Suprapubic skin (tissue), 4 donors: ENCODE results near the gene KCNG2. TPM values are rescaled to one million over a fixed set of nuclear protein-coding genes. Genes with fewer than 3 reads are reported as not detected.

Source experiments
- DNase-seq, 2 donors: peaks; one replicate each; pipeline ENCODE4 v3.0.0-alpha.2; 2019; ENCODE audit warnings: low spot score in 2 of 2
- H3K27ac ChIP-seq: fragments of 200-600 bp; sonication (generic); one replicate; pipeline ENCODE4 v1.5.1; 2019
- H3K27me3 ChIP-seq: fragments of 200-600 bp; sonication (generic); one replicate; pipeline ENCODE4 v1.5.1; 2019
- H3K36me3 ChIP-seq: fragments of 200-600 bp; sonication (generic); one replicate; pipeline ENCODE4 v1.5.1; 2019
- H3K4me1 ChIP-seq: fragments of 200-600 bp; sonication (generic); one replicate; pipeline ENCODE4 v1.5.1; 2019
- H3K4me3 ChIP-seq: fragments of 200-600 bp; sonication (generic); one replicate; pipeline ENCODE4 v1.5.1; 2019; ENCODE audit warnings: mild to moderate bottlenecking
- H3K9me3 ChIP-seq: fragments of 200-600 bp; sonication (generic); one replicate; pipeline ENCODE4 v1.5.1; 2019
- EP300 ChIP-seq: sonication (generic); formaldehyde crosslinking; IDR thresholded peaks from one replicate; pipeline ENCODE4 v1.6.1; 2017; ENCODE audit warnings: antibody characterized with exemption
- POLR2A ChIP-seq, 2 donors: fragments of 450-650 bp; IDR thresholded peaks; one replicate each; pipeline ENCODE4 v1.6.1; 2017; ENCODE audit warnings: antibody characterized with exemption in 2 of 2, mild to moderate bottlenecking in 2 of 2, moderate library complexity in 2 of 2
- POLR2AphosphoS5 ChIP-seq, 3 donors: sonication (generic); formaldehyde crosslinking; IDR thresholded peaks; one replicate each; pipeline ENCODE4 v1.6.1; 2017; ENCODE audit warnings: antibody characterized with exemption in 3 of 3
- WGBS: methylation state at CpG from one replicate; pipeline ENCODE4 v1.1.5; 2018; 5-methylcytosine and 5-hydroxymethylcytosine counted together
- total RNA-seq, 4 donors: library from RNA; depleted of rRNA; stranded (reverse); fragments of >200 nt; gene quantifications; one replicate each; pipeline ENCODE4 v1.1.0, GENCODE V29; 2016
- TF ChIP-seq, protein P1 (sequence below), 2 donors: fragments of 200-600 bp in 1 of 2; fragments of 450-650 bp in 1 of 2; sonication (generic) in 1 of 2; IDR thresholded peaks; one replicate each; pipeline ENCODE4 v1.5.1; 2016 to 2019; ENCODE audit warnings: antibody characterized with exemption in 2 of 2, mild to moderate bottlenecking in 1 of 2, moderate library complexity in 1 of 2

Gene KCNG2
- total RNA-seq, 4 donors from 2014 or later: not detected

- no peak overlapping the region for H3K27ac ChIP-seq
- no peak overlapping the region for H3K4me3 ChIP-seq
- H3K36me3 ChIP-seq: no peaks in the 10 kb centered on the region
- DNase-seq: no peak
- no peaks in the 10 kb centered on the region for H3K4me1 ChIP-seq
- H3K27me3 ChIP-seq: no peaks in the 10 kb centered on the region
- no peak for TF ChIP-seq EP300
- WGBS: 92% methylated on average over 27 of the region's 51 CpGs
- H3K9me3 ChIP-seq: no peaks in the 10 kb centered on the region
Observed at GRCh38 chr18:79849328-79850207, 51.8 kb downstream of the KCNG2 start.

GRCh38 chr18:79850731-79851130 lies 53.0 kb downstream of the KCNG2 start:
- H3K9me3 ChIP-seq: no peaks in the 10 kb centered on the region
- no peaks in the 10 kb centered on the region for H3K4me1 ChIP-seq
- H3K27me3 ChIP-seq: peaks cover 6% of the 10 kb centered on the region
- DNase-seq: no peak
- no peaks in the 10 kb centered on the region for H3K36me3 ChIP-seq
- no peak overlapping the region for H3K4me3 ChIP-seq
- no peak overlapping the region for H3K27ac ChIP-seq
- WGBS: 94% methylated on average over 16 of the region's 16 CpGs
- TF ChIP-seq, protein P1, sequence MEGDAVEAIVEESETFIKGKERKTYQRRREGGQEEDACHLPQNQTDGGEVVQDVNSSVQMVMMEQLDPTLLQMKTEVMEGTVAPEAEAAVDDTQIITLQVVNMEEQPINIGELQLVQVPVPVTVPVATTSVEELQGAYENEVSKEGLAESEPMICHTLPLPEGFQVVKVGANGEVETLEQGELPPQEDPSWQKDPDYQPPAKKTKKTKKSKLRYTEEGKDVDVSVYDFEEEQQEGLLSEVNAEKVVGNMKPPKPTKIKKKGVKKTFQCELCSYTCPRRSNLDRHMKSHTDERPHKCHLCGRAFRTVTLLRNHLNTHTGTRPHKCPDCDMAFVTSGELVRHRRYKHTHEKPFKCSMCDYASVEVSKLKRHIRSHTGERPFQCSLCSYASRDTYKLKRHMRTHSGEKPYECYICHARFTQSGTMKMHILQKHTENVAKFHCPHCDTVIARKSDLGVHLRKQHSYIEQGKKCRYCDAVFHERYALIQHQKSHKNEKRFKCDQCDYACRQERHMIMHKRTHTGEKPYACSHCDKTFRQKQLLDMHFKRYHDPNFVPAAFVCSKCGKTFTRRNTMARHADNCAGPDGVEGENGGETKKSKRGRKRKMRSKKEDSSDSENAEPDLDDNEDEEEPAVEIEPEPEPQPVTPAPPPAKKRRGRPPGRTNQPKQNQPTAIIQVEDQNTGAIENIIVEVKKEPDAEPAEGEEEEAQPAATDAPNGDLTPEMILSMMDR (IDR thresholded peaks at IDR 0.05): no peak

DNA sequence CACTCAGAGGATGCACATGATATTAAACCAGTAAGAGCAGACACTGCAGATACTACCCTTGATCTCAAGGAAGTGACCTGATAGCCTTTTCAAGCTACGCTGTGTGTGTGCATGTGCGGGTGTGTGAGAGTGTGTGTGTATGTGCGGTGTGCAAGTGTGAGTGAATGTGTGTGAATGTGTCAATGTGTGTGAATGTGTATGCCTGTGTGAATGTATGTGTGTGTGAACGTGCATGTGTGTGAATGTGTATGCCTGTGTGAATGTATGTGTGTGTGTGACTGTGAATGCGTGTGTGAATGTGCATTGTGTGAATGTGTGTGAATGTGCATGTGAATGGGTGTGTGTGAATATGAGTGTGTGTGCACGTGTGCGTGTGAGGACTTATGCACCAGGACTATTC lies 53.8 kb downstream of the KCNG2 start:
- peaks cover 6% of the 10 kb centered on the region for H3K27me3 ChIP-seq
- H3K4me3 ChIP-seq: no peak overlapping the region
- DNase-seq: no peak
- no peak overlapping the region for H3K27ac ChIP-seq
- no peak for TF ChIP-seq EP300
- H3K9me3 ChIP-seq: no peaks in the 10 kb centered on the region
- H3K4me1 ChIP-seq: peaks cover 7% of the 10 kb centered on the region
- 93% methylated on average over 7 of the region's 7 CpGs for WGBS
- no peaks in the 10 kb centered on the region for H3K36me3 ChIP-seq

- H3K9me3 ChIP-seq: no peaks in the 10 kb centered on the region
- H3K27ac ChIP-seq: no peak overlapping the region
- no peak for TF ChIP-seq POLR2AphosphoS5 (IDR thresholded peaks at IDR 0.05)
- TF ChIP-seq EP300: no peak
- TF ChIP-seq, protein P1 (IDR thresholded peaks at IDR 0.05): no peak
- no peak for TF ChIP-seq POLR2A (IDR thresholded peaks at IDR 0.05)
- peaks cover 12% of the 10 kb centered on the region for H3K4me1 ChIP-seq
- 87% methylated on average over 25 of the region's 25 CpGs for WGBS
- no peaks in the 10 kb centered on the region for H3K36me3 ChIP-seq
- H3K27me3 ChIP-seq: peaks cover 6% of the 10 kb centered on the region
- DNase-seq: no peak
- H3K4me3 ChIP-seq: no peak overlapping the region
Observed at GRCh38 chr18:79851950-79852349, 54.2 kb downstream of the KCNG2 start.

GRCh38 chr18:79852561-79853302 lies 55.0 kb downstream of the KCNG2 start:
- Histone ChIP-seq H3K27me3 (peaks cover 6% of the 10 kb centered on the region), H3K27ac (no peak overlapping the region), H3K4me1 (peaks cover 15% of the 10 kb centered on the region), H3K36me3 (no peaks in the 10 kb centered on the region), H3K9me3 (no peaks in the 10 kb centered on the region), H3K4me3 (no peak overlapping the region)
- no peak for DNase-seq
- TF ChIP-seq POLR2A (IDR thresholded peaks at IDR 0.05): no peak
- TF ChIP-seq, protein P1 (IDR thresholded peaks at IDR 0.05): no peak
- TF ChIP-seq EP300: no peak
- no peak for TF ChIP-seq POLR2AphosphoS5 (IDR thresholded peaks at IDR 0.05)
- WGBS: 92% methylated on average over 31 of the region's 33 CpGs

- peaks cover 15% of the 10 kb centered on the region for H3K4me1 ChIP-seq
- DNase-seq: peak in 1 of 2 donors; percentile 50
- H3K27me3 ChIP-seq: peaks cover 6% of the 10 kb centered on the region
- no peaks in the 10 kb centered on the region for H3K9me3 ChIP-seq
- no peak overlapping the region for H3K27ac ChIP-seq
- H3K4me3 ChIP-seq: no peak overlapping the region
- H3K36me3 ChIP-seq: no peaks in the 10 kb centered on the region
- 66% methylated on average over 14 of the region's 26 CpGs for WGBS
- no peak for TF ChIP-seq EP300
- TF ChIP-seq, protein P1 (IDR thresholded peaks at IDR 0.05): no peak
- no peak for TF ChIP-seq POLR2A (IDR thresholded peaks at IDR 0.05)
- no peak for TF ChIP-seq POLR2AphosphoS5 (IDR thresholded peaks at IDR 0.05)
Observed at GRCh38 chr18:79853303-79853992, 55.7 kb downstream of the KCNG2 start.
